ENCODE measurements around the gene DUOXA2.

GRCh38 chr15:45115312-45115820, 1.2 kb downstream of the DUOXA2 start:
- TF ChIP-seq CTCF (IDR thresholded peaks at IDR 0.05) (no peak), POLR2AphosphoS5 (IDR thresholded peaks at IDR 0.05; ENCODE audit: low read depth, low read length) (no peak), SIN3A (IDR thresholded peaks at IDR 0.05; ENCODE audit: borderline replicate concordance, insufficient read depth, low read depth, low read length) (no peak), REST (IDR thresholded peaks at IDR 0.05; ENCODE audit: insufficient read depth in 1 of 2, low read depth in 2 of 2, low read length in 1 of 2) (no peak), TCF7L2 (IDR thresholded peaks at IDR 0.05; ENCODE audit: low read depth, low read length) (no peak)

All from Panc1 (cell line).